AG09309 (cell line): ENCODE measurements around the gene PLPPR4.

Experiments used
- DNase-seq: peaks from one replicate; pipeline ENCODE4 v3.0.0-alpha.2; 2010; ENCODE audit warnings: low read depth
- H3K4me3 ChIP-seq: 2 replicates; pipeline ENCODE4 v1.5.1; 2011; ENCODE audit warnings: mild to moderate bottlenecking, low read depth, low read length, moderate library complexity; ENCODE audit not compliant: control insufficient read depth
- TF ChIP-seq, protein P1 (sequence below): IDR thresholded peaks from 2 replicates; pipeline ENCODE4 v1.5.1; 2011; ENCODE audit warnings: mild to moderate bottlenecking, low read depth, low read length, inconsistent platforms; ENCODE audit not compliant: insufficient read depth, control insufficient read depth; ENCODE audit errors: missing control alignments

Gene PLPPR4

GRCh38 chr1:99305626-99306025, 41.3 kb downstream of the PLPPR4 start:
- H3K4me3 ChIP-seq = no peak overlapping the region
- TF ChIP-seq, protein P1, sequence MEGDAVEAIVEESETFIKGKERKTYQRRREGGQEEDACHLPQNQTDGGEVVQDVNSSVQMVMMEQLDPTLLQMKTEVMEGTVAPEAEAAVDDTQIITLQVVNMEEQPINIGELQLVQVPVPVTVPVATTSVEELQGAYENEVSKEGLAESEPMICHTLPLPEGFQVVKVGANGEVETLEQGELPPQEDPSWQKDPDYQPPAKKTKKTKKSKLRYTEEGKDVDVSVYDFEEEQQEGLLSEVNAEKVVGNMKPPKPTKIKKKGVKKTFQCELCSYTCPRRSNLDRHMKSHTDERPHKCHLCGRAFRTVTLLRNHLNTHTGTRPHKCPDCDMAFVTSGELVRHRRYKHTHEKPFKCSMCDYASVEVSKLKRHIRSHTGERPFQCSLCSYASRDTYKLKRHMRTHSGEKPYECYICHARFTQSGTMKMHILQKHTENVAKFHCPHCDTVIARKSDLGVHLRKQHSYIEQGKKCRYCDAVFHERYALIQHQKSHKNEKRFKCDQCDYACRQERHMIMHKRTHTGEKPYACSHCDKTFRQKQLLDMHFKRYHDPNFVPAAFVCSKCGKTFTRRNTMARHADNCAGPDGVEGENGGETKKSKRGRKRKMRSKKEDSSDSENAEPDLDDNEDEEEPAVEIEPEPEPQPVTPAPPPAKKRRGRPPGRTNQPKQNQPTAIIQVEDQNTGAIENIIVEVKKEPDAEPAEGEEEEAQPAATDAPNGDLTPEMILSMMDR = no peak
- DNase-seq = peak; percentile 4

GRCh38 chr1:99306056-99306455, 41.8 kb downstream of the PLPPR4 start:
- TF ChIP-seq, protein P1 = no peak
- DNase-seq = no peak
- H3K4me3 ChIP-seq = no peak overlapping the region

GRCh38 chr1:99306644-99307043, 42.4 kb downstream of the PLPPR4 start:
- H3K4me3 ChIP-seq = no peak overlapping the region
- DNase-seq = no peak
- TF ChIP-seq, protein P1 = no peak

DNA sequence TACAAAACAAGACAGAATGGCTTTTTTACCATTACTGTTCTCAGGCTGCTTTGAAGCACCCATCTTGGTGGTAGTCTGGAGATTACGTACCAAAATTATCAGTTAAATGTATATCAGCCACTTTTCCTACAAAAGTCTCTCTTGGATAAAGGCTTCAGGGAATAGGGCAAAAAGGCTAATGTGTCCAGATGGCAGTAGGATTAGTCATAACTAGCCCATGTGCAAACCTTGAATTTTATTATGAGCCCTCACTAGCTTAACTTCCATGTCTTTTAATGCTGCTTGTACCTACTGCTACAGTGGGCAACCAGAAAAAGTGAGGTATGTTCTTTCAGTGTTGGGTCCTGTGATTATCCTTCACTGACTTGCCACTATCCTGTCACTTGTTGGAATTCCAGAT, 51.0 kb downstream of the PLPPR4 start:
- TF ChIP-seq, protein P1 = no peak

DNA sequence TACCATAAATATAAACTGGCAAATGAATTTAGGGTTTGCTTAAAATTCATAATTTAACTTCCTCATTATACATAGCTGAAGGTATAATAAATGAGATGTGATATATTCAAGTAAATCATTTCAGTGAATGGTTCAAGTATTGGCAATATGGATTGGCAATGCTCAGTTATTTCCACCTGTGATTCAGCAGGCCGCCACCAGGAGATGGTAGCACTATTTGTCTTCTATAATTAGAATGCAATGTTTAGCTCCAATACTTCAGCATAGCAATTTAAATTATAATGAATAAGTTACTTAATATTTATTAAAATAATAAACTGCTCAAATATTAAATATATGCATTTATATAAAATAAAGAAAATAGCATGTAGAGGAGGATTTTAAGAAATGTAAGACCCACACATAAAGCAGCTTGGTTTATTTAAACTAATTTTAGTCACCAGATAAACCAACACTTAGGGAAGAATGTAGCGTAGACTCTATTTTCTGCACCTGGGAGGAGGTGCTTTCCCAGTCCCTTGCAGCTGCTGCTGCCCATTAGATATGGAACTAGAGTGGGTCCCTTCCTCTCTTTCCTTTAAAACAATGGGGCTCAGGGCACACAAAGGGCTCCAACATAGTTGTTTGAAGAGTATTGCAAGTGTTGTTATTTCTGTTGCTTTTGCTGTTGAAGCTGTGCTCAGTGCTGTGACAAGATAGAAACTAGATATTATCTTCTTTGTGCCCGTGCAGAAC, 62.1 kb downstream of the PLPPR4 start:
- TF ChIP-seq, protein P1 = peak; percentile 39
- no peak for DNase-seq
- H3K4me3 ChIP-seq = no peak overlapping the region

More for the DNA sequence above, 51.0 kb downstream of the PLPPR4 start:
- no peak for DNase-seq
- H3K4me3 ChIP-seq = no peak overlapping the region

GRCh38 chr1:99327357-99327756, 63.1 kb downstream of the PLPPR4 start:
- TF ChIP-seq, protein P1 = no peak
- H3K4me3 ChIP-seq = no peak overlapping the region
- DNase-seq = no peak
